Activated naive CD8-positive, alpha-beta T cell treated with anti-CD3 and anti-CD28 coated beads, Interleukin-2, amount 10 ng/mL, durations not matched to agents 7 days and 5 days (primary cell): ENCODE data around the gene DGKI. TPM values are rescaled to one million over a fixed set of nuclear protein-coding genes. Genes with fewer than 3 reads are reported as not detected.

Experiments used
- ATAC-seq: fragments of 150-1000 bp; cut with Tn5 transposase; one replicate; pipeline ENCODE4 v1.10.0; 2021; ENCODE audit warnings: low read depth, moderate library complexity
- POLR2A ChIA-PET: fragments of 350-600 bp; sonication (Branson Sonifier 250); formaldehyde crosslinking; loops from one replicate; lab custom pipeline; 2021; ENCODE audit warnings: antibody characterized with exemption; lab: Charles Lee
- DNase-seq: peaks from one replicate; pipeline ENCODE4 v3.0.0; 2021
- H3K27ac Mint-ChIP-seq: one replicate; pipeline ENCODE4 v1.8.0; 2022; ENCODE audit warnings: mild to moderate bottlenecking, mixed read lengths
- H3K27me3 Mint-ChIP-seq: one replicate; pipeline ENCODE4 v1.8.0; 2022; ENCODE audit warnings: mild to moderate bottlenecking, moderate library complexity, mixed read lengths
- H3K36me3 Mint-ChIP-seq: one replicate; pipeline ENCODE4 v1.8.0; 2021; ENCODE audit warnings: mild to moderate bottlenecking, mixed read lengths
- H3K4me1 Mint-ChIP-seq: one replicate; pipeline ENCODE4 v1.8.0; 2021; ENCODE audit warnings: mixed read lengths
- H3K4me3 Mint-ChIP-seq: one replicate; pipeline ENCODE4 v1.8.0; 2022; ENCODE audit warnings: mild to moderate bottlenecking, moderate library complexity, mixed read lengths
- H3K9me3 Mint-ChIP-seq: one replicate; pipeline ENCODE4 v1.8.0; 2021; ENCODE audit warnings: mixed read lengths
- total RNA-seq, 2 experiments: library from RNA; stranded (reverse); gene quantifications; one replicate each; pipeline ENCODE4 v1.2.3, GENCODE V29; 2021

Gene DGKI
- total RNA-seq, 2 experiments from 2014 or later = not detected

DNA sequence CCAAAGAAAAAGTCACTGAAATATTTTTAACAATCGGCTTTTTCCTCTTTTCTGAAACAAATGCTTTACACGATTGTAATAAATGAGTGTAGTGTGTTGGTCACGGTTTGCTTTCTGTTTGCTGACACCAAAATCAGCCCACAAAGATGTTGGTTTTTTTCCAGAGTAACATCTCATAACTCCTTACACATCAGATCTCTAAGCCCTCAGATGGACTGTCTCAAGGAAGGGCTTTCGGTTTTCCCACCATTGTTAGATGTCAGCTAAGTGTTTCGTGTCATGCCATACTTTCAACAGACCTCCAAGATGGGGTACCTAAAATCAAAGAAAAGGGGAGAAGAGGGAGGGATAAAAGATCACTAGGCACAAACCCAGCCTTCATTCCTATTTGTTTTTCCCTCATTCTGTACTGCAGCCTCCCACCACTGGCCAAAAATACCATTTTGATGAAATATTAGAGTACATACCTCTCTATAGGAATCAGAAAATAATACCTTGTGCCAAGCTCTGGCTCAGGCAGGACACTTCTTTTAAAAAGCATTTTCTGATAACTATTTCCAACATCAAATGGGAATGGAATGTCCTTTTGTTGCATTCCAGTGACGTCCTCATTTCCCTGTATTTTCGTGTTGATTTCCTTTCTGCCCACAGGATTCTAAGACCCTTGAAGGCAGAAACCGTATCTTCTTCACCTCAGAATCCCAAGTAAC is 159.1 kb downstream of the DGKI start:
- no peak overlapping the region for H3K4me3 Mint-ChIP-seq
- H3K36me3 Mint-ChIP-seq = no peaks in the 10 kb centered on the region
- no peak for ATAC-seq
- H3K27me3 Mint-ChIP-seq = peaks cover 3% of the 10 kb centered on the region
- DNase-seq = no peak
- H3K4me1 Mint-ChIP-seq = no peaks in the 10 kb centered on the region
- POLR2A ChIA-PET = no interaction called here
- no peak overlapping the region for H3K27ac Mint-ChIP-seq
- no peaks in the 10 kb centered on the region for H3K9me3 Mint-ChIP-seq

DNA sequence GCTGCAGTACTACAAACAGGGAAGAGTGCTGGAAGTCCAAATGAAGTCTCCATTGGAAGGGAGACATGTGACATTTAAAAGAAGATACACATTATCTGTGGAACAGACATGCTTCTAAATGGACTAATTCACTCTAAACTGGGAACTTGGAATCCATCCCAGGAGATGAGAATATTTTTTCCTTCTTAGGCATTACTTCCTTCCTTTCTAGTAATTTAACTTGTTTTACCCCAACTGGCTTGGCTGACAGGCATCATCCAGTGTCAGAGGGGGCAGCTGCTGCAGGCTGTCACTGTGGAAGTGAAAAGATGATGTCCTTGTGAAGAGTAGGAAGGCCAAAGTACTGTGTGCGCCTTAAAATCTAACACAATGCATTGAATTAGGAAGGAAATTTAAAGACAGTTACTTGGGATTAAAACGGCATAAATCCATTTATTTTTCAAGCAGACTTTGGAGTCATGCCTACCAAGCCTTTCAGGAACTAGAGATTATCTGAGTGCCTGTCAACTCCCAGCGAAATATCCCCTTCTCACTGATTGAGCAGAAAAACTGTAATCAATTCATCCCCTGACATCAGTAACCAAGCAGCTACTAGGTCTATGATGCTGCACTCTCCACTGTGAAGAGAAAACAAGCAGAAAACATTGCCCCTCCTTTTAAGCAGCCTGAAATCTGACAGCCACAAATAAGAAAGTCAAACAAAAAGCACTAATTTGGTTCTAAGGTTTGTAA is 161.2 kb downstream of the DGKI start:
- H3K4me3 Mint-ChIP-seq = no peak overlapping the region
- H3K4me1 Mint-ChIP-seq = no peaks in the 10 kb centered on the region
- no peak for DNase-seq
- no peak overlapping the region for H3K27ac Mint-ChIP-seq
- H3K36me3 Mint-ChIP-seq = no peaks in the 10 kb centered on the region
- H3K27me3 Mint-ChIP-seq = peaks cover 7% of the 10 kb centered on the region
- no peaks in the 10 kb centered on the region for H3K9me3 Mint-ChIP-seq
- POLR2A ChIA-PET = no interaction called here
- no peak for ATAC-seq

- no peaks in the 10 kb centered on the region for H3K36me3 Mint-ChIP-seq
- H3K4me3 Mint-ChIP-seq = no peak overlapping the region
- POLR2A ChIA-PET = no interaction called here
These were observed 162.0 kb downstream of the DGKI start for GRCh38 chr7:137684776-137685175.

GRCh38 chr7:137684316-137684715 is 162.5 kb downstream of the DGKI start:
- Mint-ChIP-seq H3K27me3 (peaks cover 7% of the 10 kb centered on the region), H3K4me1 (no peaks in the 10 kb centered on the region), H3K4me3 (no peak overlapping the region), H3K36me3 (no peaks in the 10 kb centered on the region), H3K9me3 (no peaks in the 10 kb centered on the region), H3K27ac (no peak overlapping the region)
- no peak for DNase-seq
- POLR2A ChIA-PET = no interaction called here
- no peak for ATAC-seq

More at GRCh38 chr7:137684776-137685175, 162.0 kb downstream of the DGKI start:
- DNase-seq (no peak), ATAC-seq (no peak)
- Mint-ChIP-seq H3K27me3 (peaks cover 7% of the 10 kb centered on the region), H3K9me3 (no peaks in the 10 kb centered on the region), H3K4me1 (no peaks in the 10 kb centered on the region), H3K27ac (no peak overlapping the region)

DNA sequence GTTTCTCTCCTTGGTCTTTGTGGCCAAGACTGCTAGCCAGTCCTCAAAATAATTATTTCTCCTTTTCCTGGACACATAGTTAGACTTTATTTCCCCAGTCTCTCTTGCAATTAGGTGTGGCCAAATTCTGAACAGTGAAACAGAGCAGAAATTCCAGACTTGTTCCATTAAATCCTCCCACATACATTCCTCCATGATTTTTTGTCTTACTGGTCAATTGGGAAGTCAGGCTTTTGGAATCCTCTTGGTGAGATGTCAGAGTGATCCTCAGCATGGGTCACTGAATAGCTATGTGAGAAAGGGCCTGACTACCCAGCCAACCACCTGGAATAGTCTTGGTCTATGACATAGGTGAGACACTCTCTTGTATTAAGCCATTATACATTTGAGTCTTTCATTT is 164.2 kb downstream of the DGKI start:
- peaks cover 7% of the 10 kb centered on the region for H3K27me3 Mint-ChIP-seq
- no peak overlapping the region for H3K27ac Mint-ChIP-seq
- H3K36me3 Mint-ChIP-seq = no peaks in the 10 kb centered on the region
- no peak for DNase-seq
- no peaks in the 10 kb centered on the region for H3K9me3 Mint-ChIP-seq
- H3K4me1 Mint-ChIP-seq = no peaks in the 10 kb centered on the region
- H3K4me3 Mint-ChIP-seq = no peak overlapping the region
- no peak for ATAC-seq
- POLR2A ChIA-PET = no interaction called here

GRCh38 chr7:137681657-137682562 is 164.9 kb downstream of the DGKI start:
- H3K4me3 Mint-ChIP-seq = no peak overlapping the region
- no peak for DNase-seq
- H3K9me3 Mint-ChIP-seq = no peaks in the 10 kb centered on the region
- no peak for ATAC-seq
- no peaks in the 10 kb centered on the region for H3K36me3 Mint-ChIP-seq
- H3K27me3 Mint-ChIP-seq = peaks cover 4% of the 10 kb centered on the region
- no peaks in the 10 kb centered on the region for H3K4me1 Mint-ChIP-seq
- POLR2A ChIA-PET = no interaction called here
- H3K27ac Mint-ChIP-seq = no peak overlapping the region

DNA sequence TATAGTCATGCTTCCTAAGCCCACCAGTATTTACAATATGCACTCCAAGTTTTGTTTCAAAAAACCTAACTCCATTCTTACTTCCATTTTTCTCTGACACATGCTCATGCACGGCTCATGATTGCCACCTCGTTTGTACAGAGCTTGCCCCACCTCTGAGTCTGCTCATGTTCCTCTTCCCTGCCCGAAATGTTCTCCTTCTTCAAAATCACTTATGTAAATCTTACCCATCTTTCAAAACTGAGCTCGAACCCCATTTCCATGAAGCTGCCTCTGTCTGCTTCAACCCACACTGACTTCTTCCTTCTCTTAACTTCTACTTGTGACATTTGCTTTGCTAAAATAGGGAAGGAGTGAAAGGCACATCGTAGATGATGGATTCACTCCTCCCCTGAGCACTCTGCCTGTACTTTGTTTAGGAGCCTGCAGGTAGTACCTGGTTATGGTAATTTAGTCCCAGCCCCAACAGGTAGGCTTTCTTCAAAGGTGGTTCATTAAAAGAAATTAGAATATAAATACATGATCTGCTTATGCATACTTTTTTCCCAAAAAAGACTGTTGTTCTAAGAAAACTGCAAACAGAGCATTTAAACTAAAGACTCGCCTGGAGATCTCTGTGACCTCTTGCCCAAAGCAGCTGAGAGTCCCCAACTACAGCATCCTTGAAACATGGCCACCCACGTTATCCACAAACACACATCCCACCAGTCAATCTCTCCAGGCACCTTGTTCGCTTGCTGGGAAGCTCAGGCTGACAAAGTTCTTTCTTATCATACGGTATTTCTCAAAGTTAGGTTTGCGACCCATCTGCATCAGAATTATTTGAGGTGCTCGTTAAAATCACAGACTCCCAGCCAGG is 172.0 kb downstream of the DGKI start:
- Mint-ChIP-seq H3K27me3 (peaks cover 10% of the 10 kb centered on the region), H3K27ac (no peak overlapping the region), H3K36me3 (no peaks in the 10 kb centered on the region), H3K9me3 (no peaks in the 10 kb centered on the region), H3K4me3 (no peak overlapping the region), H3K4me1 (no peaks in the 10 kb centered on the region)
- no peak for DNase-seq
- no peak for ATAC-seq
- POLR2A ChIA-PET = no interaction called here

DNA sequence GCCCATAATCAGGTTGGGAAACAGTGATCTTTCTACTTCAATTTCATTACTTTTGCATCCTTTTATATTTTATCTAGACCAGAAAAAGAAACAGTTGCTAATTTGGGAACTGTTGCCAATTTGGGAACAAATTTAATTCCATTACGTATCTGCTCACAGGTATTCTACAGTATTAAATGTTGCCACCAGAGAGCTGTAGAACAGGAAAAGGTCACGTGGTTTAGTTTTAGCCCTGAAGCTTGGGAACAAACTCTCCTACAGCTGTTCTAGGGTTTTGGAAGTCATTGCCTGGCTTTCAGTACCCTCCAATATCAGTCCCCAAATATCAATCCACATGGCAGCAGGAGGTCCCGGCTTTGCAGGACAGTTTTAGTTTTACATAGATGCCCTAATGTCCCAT is 172.7 kb downstream of the DGKI start:
- peaks cover 10% of the 10 kb centered on the region for H3K27me3 Mint-ChIP-seq
- no peaks in the 10 kb centered on the region for H3K4me1 Mint-ChIP-seq
- DNase-seq = no peak
- H3K27ac Mint-ChIP-seq = no peak overlapping the region
- no peaks in the 10 kb centered on the region for H3K9me3 Mint-ChIP-seq
- POLR2A ChIA-PET = no interaction called here
- no peak overlapping the region for H3K4me3 Mint-ChIP-seq
- H3K36me3 Mint-ChIP-seq = no peaks in the 10 kb centered on the region
- ATAC-seq = no peak

DNA sequence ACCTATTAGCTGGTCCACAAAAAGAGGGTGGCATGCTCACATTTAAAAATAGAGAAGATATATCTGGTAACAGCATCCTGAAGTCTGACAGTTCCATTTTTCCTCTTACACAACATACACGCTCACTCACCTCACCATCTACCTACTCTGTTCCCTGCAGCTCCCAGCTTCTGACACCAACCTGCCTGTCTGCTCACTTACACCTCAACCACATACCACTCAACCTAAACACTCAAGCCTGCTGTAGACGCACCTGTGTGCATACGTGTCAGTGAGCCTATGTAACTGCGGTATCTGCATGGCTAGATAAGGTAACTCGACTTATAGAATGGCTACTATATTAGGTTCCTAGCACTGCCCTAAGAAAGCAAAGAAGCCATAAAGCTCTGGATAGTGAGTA is 174.9 kb downstream of the DGKI start:
- Mint-ChIP-seq H3K27me3 (peaks cover 10% of the 10 kb centered on the region), H3K4me1 (no peaks in the 10 kb centered on the region), H3K27ac (no peak overlapping the region), H3K36me3 (no peaks in the 10 kb centered on the region), H3K4me3 (no peak overlapping the region), H3K9me3 (no peaks in the 10 kb centered on the region)
- ATAC-seq (no peak), DNase-seq (no peak)
- POLR2A ChIA-PET = no interaction called here

- Mint-ChIP-seq H3K4me1 (no peaks in the 10 kb centered on the region), H3K27me3 (peaks cover 12% of the 10 kb centered on the region), H3K4me3 (no peak overlapping the region), H3K27ac (no peak overlapping the region), H3K36me3 (no peaks in the 10 kb centered on the region), H3K9me3 (no peaks in the 10 kb centered on the region)
- ATAC-seq = no peak
- no peak for DNase-seq
- POLR2A ChIA-PET = no interaction called here
These were observed 176.3 kb downstream of the DGKI start for GRCh38 chr7:137670222-137671064.

DNA sequence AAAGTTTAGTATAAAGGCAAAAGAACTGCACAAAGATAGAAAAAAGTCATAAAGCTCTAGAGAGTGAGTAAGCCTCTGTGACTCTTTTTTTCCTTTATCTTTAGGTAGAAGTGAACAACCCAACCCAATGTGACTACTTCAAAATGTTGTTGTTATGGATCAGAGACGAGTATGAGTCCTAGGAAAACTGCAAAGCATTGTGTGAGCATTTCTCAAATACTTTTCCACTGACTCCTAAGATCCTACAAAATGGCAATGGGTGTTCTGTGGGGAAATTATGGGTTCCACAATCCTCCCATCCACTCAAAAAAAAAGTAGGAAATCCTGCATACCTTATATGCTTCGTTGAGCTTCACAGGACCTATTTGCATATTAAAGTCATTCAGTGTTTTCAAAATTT is 177.1 kb downstream of the DGKI start:
- ATAC-seq (no peak), DNase-seq (no peak)
- no peaks in the 10 kb centered on the region for H3K4me1 Mint-ChIP-seq
- no peak overlapping the region for H3K27ac Mint-ChIP-seq
- POLR2A ChIA-PET = no interaction called here
- no peaks in the 10 kb centered on the region for H3K36me3 Mint-ChIP-seq
- peaks cover 13% of the 10 kb centered on the region for H3K27me3 Mint-ChIP-seq
- H3K9me3 Mint-ChIP-seq = no peaks in the 10 kb centered on the region
- no peak overlapping the region for H3K4me3 Mint-ChIP-seq

- Mint-ChIP-seq H3K4me1 (no peaks in the 10 kb centered on the region), H3K36me3 (no peaks in the 10 kb centered on the region)
- no peak for ATAC-seq
These were observed 178.4 kb downstream of the DGKI start for GRCh38 chr7:137668404-137668803.

More at GRCh38 chr7:137668404-137668803, 178.4 kb downstream of the DGKI start:
- POLR2A ChIA-PET = no interaction called here
- H3K27me3 Mint-ChIP-seq = peaks cover 15% of the 10 kb centered on the region
- H3K4me3 Mint-ChIP-seq = no peak overlapping the region
- no peaks in the 10 kb centered on the region for H3K9me3 Mint-ChIP-seq
- H3K27ac Mint-ChIP-seq = no peak overlapping the region
- DNase-seq = no peak
